Limb (tissue), 2 donors: ENCODE measurements around the gene MIEF2.

Experiments used
- DNase-seq, 2 donors: peaks; one replicate each; pipeline ENCODE4 v3.0.0-alpha.2; 2016; ENCODE audit errors: extremely low spot score in 2 of 2

MIEF2 gene

DNA sequence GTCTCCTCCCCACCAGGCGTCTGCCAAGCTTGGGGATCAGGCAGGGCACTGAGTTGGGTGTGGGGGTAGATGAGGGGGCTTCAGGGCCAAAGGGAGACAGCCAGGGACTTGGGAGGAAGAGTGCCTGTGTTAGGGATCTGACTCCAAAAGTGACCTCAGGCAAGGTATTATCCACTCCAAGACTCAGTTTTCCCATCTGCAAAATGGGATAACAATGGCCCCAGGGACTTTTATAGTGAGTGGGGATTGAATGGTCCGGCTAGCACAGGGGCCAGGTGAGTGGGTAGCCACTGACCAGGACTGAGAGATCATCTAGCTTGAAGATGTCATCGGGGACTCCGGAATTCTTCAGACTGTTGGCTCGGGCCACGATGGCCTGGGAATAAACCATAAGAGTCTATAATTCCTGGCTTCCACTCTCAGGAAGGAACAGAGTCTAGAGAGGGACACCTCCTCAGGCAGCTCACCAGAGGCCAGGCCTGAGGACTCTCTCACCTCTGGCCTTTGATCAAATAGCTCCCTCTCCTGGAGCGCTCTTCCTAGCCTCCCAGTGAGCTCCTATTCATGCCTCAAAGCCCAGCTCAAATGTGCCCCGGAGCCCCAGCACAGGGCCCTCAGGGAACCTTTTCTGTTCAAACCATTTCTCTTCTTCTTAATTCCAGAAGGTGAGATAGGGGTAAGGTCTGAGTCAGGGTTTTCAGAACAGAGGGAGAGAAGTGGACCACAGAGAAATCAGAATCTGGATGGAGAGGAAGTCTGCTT, 5.4 kb upstream of the MIEF2 start:
- DNase-seq: no peak

DNA sequence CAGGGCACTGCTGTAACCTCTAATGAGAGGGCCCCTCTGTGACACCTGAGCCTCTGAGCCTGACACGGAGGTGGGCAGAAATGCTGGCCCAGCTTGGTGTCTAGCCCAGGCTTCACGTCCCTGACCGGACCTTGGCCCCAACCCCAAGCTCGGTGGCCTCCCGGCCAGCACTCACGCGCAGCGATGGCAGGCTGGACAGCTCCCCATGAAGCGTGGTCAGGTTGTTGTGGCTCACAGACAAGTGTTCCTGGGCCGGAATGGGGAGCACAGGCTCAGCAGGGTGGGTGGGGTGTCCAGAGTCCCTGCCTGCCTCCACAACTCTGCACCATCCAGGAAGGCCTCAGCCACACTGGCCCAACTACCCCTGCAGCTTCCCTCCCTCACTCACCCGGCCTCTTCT, 4.1 kb upstream of the MIEF2 start:
- DNase-seq: no peak

GRCh38 chr17:18256776-18257175, 3.7 kb upstream of the MIEF2 start:
- DNase-seq: no peak

DNA sequence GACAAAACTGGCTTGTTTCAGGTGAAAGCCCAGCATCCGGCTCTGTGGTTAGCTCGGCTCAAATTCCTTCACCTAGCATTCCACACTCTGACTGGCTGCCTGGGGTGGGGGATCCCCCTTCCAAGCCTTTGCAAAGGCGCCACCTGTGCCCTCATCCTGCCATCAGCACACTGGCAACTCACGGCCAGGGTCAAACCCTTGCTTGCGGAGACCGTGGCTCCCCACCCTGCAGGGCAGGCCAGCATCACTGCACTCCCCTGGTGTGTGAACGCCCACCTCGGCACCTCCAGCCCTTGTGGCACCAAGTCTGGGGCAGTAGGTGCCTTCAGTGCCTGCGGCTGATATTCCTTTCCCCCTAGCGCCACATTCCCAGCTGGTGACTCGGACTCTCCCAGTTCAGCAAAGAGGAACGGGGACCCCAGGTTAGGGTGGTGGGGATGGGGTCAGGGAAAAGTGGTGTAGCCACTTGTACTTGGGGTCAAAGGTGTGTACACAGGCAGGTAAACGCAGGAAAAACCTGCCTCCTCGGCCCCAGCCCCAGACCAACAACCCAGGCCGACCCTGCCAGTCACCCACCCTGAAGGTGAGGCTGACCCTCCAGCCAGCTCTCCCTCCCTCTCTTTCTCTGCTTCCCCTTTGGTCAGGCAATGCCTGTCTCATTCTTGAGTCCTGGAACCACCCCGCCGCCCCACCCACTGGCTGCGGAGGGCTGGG, 3.0 kb upstream of the MIEF2 start:
- no peak for DNase-seq

DNA sequence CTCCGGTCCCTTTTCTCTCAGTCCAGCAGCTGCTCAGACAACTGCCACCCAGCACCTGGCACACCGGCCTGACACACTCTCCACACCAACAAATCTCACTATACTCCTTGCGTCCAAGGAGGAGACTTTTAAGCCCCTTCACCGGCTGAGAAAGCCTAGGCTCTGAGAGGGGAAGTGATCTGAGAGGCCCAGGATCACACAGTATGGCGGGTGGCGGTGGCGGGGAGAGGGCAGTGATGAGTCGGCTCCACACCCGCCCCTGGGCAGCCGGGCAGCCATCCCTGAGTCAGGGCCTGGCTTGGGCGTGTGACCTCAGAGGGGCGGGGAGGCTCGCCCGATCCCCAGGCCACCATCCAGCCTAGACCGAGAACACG, 2.5 kb upstream of the MIEF2 start:
- peak in 1 of 2 donors; percentile 69 for DNase-seq

GRCh38 chr17:18258356-18259038, 2.0 kb upstream of the MIEF2 start, which contains the start of gene FLII:
FLII (minus strand) TSS chr17:18258738; CDS start chr17:18258690, 48 bp downstream.
- DNase-seq: peak; percentile 45 to 71

DNA sequence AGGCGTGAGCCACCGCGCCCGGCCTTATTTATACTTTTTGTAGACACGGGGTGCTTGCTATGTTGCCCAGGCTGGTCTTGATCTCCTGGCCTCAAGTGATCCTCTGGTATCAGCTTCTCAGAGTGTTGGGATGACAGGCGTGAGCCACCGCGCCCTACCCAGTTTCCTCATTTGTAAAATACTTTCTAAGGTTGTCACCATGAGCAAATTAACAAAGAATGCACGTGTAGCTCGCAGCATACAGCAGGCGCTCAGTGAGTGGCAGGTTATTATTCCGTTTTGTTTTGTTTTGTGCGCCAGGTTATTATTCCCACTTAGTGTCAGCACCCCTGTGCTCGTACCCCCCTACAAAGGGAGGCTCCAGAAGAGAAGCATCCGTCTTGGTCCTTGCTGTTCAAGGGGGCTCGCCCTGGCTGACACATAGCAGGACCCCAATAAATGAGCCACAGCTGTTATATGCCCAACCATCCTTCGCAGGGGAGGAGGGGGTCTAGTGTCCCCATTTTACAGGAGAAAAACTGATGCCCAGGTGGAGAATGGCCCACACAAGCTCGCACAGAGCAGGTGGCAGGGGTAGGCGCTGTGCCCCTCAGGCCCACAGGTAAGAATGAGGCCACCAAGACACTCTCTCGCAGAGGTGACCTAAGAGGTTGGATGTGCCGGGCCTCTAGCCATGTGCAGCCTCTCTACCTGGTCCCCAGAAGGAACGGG, 686 bp upstream of the MIEF2 start:
- no peak for DNase-seq

DNA sequence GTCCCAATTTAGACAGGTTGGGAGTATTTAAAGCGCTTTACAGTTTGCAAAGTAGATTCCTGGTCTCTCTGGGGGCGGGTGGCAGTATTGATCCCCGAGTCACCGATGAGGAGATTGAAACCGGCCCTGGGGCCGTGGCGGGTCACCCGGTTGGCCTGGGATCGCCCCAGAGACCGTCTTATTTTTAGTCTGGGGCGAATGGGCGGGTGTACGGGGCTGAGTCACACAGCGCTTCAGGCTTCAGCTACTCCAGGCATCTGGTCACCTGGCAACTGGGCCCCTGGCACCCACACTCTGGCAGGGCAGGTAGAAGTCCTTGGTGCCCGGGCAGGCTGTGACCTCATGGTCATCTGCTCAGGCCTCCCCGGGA, 669 bp downstream of the MIEF2 start:
- no peak for DNase-seq

- DNase-seq: no peak
Measured at GRCh38 chr17:18261659-18262058, 1.2 kb downstream of the MIEF2 start.

- DNase-seq: no peak
Measured at GRCh38 chr17:18262111-18262510, 1.6 kb downstream of the MIEF2 start.

GRCh38 chr17:18262641-18263040, 2.2 kb downstream of the MIEF2 start:
- no peak for DNase-seq

- DNase-seq: no peak
Measured at GRCh38 chr17:18263885-18264682, 3.6 kb downstream of the MIEF2 start.

GRCh38 chr17:18267366-18267765, 6.9 kb downstream of the MIEF2 start:
- no peak for DNase-seq

- DNase-seq: no peak
Measured at GRCh38 chr17:18267927-18268711, 7.7 kb downstream of the MIEF2 start.

- no peak for DNase-seq
Measured at GRCh38 chr17:18270046-18270931, 9.8 kb downstream of the MIEF2 start.

GRCh38 chr17:18277076-18277475, 16.6 kb downstream of the MIEF2 start:
- DNase-seq: no peak

GRCh38 chr17:18278867-18279266, 18.4 kb downstream of the MIEF2 start:
- DNase-seq: no peak

DNA sequence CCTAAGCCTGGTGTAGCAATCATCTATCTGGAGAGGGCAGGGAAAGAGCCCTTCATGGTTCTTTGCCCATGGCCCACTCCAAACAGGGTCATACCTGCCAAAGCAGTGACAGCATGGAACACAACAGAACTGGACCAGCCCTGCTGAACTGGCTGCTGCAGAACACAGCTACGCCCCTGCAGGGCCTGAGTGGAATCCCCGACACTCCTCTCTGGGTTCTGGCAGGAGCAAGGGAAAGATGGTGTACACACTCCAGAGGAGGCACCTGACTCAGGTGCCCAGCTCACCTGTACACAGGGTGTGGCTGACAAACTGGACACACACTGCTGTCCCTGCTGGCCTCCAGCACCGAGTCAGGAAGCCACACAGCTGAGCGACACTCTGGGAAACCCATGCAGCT, 19.8 kb downstream of the MIEF2 start:
- no peak for DNase-seq

GRCh38 chr17:18280766-18281371, 20.4 kb downstream of the MIEF2 start:
- no peak for DNase-seq
